NCI-H1105 treated with DMSO at 0.1 percent for 48 hours (cell line): ENCODE data around the gene GPR162.

Experiments
- DNase-seq: peaks from one replicate; lab custom pipeline; 2025; lab: John Stamatoyannopoulos, UW

Gene GPR162

DNA sequence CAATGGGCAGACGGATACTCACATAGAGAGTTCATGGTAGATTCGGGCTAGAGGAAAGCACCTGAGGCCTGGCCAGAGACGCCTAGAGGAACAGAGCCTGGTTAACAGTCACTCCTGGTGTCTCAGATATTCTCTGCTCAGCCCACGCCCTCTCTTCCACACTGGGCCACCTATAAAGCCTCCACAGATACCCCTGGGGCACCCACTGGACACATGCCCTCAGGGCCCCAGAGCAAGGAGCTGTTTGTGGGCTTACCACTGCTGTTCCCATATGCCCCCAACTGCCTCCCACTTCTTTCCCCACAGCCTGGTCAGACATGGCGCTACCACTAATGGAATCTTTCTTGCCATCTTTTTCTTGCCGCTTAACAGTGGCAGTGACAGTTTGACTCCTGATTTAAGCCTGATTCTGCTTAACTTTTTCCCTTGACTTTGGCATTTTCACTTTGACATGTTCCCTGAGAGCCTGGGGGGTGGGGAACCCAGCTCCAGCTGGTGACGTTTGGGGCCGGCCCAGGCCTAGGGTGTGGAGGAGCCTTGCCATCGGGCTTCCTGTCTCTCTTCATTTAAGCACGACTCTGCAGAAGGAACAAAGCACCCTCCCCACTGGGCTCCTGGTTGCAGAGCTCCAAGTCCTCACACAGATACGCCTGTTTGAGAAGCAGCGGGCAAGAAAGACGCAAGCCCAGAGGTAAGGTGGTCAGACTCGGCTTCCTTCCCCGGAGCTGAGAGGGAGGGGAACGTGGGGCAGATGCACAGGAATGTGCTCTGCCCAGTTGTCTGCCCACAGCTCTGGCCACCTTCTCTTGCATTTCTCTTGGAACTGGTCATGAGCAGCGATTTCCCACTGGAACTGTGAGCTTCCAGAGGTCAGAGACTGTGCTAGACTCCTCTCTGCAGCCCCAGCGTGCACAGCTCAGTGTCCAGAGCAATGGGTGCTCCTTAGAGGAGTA lies 32.4 kb upstream of the GPR162 start, which contains the start of gene CD4:
TSS of gene CD4 (plus strand) at position 557 of the 953 bp plus-strand sequence. CDS start 10,611 bp downstream, outside the sequence.
- DNase-seq: no peak

DNA sequence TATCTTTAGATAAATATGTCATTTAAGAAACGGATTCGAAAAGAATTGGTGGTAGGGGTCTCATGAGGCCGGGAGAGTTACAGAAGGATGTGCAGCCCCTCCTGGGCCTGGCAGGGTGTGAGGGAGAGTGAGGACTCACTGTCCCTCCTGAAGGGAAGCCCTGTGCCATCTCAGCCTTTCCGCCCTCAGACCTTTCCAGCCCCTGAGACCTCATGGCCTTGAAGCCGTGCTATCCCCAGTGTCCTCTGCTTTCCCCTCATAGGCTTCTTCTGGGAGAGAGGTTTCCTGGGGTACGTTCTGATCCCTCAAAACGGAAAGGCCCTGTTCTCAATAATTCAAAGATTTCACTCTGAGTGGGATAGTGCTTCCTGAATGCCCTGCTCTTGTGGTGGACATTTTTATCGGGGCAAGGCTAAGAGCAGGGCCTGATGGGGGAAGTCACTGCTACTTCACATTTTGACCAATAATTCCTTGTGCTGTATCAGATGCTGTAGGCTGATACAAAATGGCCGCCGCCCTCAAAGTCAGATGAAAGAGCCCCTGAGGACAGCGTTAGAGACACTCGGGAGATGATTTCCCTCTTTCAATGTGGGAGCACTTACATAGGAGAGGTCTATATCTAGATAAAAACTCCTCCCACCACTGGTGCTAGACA lies 31.0 kb upstream of the GPR162 start:
- DNase-seq: no peak

DNA sequence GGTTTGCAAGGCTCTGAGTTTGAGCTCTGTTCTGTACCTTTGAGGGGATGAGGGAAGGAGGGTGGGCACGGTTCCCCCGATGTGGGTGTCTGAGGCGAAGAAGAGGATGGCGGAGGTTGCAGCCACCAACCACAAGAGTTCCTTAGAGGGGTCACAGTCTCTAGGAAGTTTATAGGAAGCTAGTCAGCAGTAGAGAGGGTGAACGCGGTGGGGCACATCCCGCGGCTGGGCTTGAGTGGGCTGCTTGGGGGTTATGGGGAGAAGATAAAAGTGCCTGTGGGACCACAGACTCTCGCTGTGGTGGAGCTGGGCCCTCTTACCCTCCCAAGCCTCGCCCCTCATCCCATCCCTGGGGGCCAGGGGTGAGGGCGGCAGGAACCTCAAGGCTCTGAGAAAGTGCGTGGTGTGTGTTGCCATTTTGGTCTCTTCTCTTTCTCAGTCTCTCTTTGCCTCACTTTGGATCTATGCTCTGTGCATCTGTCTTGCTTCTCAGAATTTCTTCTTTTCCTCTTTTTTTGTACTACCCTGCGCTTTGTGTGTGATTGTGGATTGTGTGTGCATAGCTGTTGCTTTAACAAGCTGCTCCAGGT lies 29.6 kb upstream of the GPR162 start:
- no peak for DNase-seq

DNA sequence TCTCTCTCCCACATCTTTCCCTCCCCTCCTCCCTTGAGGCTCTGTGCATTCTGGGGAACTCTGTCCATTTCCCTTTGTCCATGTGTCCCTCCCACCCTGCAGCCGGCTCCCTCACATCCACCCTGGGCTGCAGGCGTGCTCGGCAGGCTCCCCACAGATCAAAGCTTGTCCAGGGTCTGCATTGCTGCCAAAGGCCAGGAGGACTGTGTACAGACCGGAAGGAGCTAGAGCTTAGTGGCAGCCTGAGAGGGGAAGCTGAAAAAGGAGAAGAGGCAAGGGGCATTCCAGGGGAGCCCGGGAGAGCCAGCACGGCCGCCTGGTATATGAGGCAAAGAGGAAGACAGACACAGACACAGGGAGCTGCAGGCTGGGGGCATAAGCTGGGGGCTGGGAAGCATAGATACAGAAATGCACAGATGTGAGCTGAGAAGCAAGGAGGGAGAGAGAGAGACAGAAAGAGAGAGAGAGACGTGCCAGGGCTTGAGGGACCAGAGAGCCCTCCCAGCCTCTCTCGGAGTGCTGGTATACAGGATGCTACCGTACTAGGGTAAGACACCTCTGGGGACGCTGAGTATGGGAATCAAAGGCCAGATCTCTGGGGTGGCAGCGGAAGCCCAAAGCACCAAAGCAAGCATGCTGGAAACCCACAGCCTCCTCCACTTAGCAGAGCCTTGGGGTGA lies 29.0 kb upstream of the GPR162 start:
- no peak for DNase-seq

DNA sequence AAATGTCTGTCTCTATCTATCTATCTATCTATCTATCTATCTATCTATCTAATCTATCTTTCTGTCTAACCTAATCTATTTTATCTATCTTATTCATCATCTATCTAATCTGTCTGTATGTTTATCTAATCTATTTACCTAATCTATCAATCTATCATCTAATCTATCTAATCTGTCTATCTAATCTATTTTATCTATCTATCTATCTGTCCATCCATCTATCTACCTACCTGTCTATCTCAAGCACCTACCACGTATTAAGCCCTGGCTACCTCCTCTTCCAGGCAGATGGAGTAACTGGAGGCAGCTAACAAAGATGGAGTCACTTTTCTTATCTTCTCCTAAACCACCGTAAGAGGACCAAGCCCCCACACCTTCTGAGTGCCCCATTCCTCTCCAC lies 26.5 kb upstream of the GPR162 start:
- no peak for DNase-seq

DNA sequence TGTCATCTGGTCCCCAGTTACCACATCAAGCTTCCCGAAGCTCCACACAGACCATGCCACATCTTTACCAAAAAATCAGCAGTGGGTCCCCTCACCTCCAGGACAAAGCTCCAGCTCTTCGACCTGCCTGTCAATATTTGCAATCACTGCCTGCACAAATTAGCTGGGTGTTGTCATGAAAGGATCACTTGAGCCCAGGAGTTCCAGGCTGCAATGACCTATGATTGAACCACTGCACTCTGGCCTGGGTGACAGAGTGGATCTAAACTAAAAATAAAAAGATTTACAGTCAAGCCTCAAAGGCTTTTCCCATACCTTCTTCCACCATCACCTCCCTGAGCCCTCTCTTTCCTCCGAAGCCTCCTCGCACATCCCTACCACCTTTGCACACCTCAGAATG lies 25.0 kb upstream of the GPR162 start:
- DNase-seq: no peak

DNA sequence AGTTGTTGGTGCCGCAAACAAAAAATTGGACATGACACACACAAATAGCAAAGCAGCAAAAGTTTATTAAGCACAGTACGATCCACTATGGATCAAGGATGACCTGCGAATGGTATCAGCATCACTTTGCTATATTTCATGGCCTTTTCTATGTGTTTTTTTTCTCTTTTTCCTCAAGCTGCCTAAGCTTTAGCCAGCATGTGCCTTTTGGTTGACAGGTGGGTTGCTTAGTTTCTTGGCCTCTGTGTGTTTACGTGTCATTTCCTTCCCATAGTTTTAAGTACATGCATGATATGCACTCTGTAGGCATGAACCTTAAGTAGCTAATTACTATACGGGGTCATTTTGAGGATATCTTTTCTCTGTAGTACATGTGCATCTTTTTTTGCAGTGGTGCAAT lies 22.5 kb upstream of the GPR162 start:
- no peak for DNase-seq

DNA sequence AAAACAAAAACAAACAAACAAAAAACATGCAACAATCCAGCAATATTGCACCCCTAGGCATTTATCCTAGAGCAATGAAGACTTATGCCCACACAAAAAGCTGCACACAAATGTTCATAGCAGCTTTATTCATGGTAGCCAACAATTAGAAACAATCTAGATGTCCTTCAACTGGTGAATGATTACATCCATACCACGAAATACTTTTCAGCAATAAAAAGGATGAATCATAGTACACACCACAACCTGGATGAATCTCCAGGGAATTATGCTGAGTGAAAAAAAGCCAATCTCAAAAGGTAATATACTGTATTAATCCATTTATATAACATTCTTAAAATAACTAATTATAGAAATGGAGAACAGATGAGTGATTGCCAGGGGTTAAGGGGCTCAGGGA lies 14.5 kb upstream of the GPR162 start:
- no peak for DNase-seq

DNA sequence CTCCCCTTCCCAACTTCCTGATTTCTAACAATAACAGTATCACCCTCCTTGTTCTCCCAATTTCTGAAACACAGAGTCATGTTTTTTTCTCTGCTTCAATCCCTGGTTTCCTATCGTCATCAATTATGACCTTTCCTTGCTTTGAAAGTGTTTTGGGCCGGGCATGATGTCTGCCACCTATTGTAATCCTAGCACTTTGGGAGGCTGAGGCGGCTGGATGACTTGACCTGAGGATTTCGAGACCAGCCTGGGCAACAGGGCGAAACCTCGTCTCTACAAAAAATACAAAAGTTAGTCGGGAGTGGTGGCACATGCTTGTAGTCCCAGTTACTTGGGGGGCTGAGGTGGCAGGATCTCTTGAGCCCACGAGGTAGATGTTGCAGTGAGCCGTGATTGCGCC lies 12.6 kb upstream of the GPR162 start:
- DNase-seq: no peak

DNA sequence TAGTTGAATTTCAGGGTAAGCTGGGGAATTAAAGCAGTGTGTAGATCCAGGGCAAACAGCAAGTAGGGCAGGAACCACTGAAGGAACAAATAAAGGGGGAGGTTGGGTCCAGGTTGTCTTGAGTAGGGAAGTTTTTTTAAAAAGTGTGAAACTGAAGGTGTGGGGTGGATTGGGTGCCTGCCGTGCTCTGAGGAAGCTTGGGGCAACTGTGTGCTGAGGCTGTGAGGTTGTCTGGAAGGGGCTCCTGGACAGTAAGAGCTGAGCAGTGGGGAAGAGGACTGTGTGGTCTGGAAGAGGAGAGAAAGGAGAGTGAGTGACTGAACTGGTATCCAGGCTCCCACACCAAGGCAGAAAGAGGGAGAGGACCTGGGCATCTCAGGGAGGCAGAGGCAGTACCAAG lies 10.9 kb upstream of the GPR162 start:
- DNase-seq: no peak

DNA sequence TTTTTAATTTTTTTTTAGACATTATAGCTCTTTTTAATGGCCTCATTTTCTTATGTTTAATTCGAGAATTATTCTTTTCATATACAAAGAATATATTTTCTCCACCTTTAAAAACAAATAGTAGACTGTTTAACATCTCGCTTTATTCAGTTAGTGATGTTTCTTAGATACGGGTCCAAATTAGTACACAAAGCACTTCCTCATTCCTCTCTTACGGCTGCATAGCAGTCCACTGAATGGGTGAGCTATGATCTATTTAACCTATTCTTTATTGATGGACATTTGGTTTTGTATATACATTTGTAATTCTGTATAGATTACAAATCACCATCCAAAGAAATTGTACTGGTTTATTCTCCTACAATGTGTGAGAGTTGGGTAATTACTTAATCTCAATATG lies 8.3 kb upstream of the GPR162 start:
- DNase-seq: no peak

DNA sequence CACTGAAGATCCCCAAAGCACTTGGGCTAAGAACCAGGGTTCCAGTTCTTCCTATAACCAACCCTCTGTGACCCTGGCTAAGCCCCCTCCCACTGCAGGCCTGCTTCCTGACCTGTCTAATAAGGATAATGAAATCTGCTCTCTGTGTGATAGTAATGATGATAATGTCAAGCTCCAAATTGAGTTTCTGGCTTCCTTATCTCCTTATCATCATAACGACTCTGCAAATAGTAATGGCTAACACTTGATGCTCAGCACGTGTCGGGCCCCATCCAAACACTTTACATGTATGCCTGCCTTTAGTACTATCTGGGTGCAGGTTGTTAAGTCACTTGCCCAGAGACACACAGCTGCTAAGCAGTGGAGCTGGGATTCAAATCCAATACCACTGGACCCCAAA lies 5.0 kb upstream of the GPR162 start:
- no peak for DNase-seq

DNA sequence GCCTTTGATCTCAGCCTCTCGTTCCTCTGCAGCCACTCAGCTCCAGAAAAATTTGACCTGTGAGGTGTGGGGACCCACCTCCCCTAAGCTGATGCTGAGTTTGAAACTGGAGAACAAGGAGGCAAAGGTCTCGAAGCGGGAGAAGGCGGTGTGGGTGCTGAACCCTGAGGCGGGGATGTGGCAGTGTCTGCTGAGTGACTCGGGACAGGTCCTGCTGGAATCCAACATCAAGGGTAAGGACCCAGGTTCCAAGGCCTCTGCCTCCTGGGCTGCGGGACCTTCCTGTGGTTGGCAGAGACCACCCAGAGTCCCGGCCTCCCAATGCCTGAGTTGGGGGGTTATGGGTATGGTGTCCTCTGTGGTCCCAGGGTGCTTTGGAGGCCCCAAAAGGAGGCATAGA lies 4.5 kb upstream of the GPR162 start:
- DNase-seq: no peak

DNA sequence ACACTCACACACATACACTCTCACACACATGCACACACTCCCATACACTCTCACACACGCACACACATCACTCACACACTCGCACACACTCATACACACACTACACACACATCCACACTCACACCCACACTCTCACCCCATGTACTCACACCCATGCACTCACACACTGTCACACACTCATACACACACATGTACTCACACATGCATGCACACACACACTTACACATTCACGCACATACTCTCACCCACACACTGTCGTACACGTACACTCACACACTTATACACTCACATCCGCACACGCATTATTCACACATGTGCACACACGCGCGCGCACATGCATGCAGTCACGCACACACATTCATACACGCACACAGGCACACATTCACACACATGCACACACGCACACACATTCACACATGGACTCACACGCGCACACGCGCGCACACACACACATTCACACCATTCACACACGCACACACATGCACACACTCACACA lies 3.9 kb upstream of the GPR162 start:
- no peak for DNase-seq

DNA sequence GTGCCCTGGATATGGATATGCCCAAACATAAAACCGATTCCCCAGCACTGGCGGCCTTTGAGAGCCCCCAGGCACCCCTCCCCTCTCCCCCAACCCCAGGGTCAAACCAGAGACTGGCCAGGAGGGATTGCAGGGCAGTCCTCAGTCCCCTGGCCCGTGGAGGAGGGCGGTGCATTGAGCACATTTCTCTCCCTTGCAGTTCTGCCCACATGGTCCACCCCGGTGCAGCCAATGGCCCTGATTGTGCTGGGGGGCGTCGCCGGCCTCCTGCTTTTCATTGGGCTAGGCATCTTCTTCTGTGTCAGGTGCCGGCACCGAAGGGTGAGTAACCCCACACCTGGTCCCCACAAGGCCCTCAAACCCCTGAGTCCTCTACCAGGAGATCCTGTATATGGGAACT lies 3.4 kb upstream of the GPR162 start:
- no peak for DNase-seq

DNA sequence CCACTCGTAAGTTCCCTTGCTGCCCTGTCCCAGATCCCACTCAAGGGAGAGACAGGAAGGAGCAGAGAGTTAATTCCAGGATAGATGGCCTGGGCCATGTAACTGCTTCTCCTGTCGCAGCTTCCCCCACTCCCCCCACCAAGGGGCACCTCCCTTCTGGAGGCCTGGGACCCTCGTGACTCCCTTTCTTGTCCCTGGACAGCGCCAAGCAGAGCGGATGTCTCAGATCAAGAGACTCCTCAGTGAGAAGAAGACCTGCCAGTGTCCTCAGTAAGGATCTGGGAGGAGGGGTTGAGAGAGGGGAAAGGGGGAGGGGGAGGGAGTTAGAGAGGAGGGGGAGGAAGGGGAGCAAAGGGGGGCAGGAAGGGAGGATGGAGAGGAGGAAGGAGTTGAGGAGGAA lies 3.0 kb upstream of the GPR162 start:
- DNase-seq: no peak

DNA sequence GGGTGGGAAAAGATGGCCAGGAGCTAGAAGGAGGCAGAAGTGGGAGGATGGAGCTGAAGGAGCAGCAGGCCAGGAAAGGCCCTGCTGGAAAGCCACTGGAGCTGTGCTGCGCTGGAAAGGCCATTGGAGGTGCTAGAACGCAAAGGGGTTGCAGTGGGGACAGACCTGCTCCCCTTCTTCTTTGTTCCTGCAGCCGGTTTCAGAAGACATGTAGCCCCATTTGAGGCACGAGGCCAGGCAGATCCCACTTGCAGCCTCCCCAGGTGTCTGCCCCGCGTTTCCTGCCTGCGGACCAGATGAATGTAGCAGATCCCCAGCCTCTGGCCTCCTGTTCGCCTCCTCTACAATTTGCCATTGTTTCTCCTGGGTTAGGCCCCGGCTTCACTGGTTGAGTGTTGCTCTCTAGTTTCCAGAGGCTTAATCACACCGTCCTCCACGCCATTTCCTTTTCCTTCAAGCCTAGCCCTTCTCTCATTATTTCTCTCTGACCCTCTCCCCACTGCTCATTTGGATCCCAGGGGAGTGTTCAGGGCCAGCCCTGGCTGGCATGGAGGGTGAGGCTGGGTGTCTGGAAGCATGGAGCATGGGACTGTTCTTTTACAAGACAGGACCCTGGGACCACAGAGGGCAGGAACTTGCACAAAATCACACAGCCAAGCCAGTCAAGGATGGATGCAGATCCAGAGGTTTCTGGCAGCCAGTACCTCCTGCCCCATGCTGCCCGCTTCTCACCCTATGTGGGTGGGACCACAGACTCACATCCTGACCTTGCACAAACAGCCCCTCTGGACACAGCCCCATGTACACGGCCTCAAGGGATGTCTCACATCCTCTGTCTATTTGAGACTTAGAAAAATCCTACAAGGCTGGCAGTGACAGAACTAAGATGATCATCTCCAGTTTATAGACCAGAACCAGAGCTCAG lies 2.3 kb upstream of the GPR162 start:
- no peak for DNase-seq

DNA sequence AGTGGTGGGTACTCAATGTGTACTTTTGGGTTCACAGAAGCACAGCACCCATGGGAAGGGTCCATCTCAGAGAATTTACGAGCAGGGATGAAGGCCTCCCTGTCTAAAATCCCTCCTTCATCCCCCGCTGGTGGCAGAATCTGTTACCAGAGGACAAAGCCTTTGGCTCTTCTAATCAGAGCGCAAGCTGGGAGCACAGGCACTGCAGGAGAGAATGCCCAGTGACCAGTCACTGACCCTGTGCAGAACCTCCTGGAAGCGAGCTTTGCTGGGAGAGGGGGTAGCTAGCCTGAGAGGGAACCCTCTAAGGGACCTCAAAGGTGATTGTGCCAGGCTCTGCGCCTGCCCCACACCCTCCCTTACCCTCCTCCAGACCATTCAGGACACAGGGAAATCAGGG lies 1.5 kb upstream of the GPR162 start:
- DNase-seq: no peak

DNA sequence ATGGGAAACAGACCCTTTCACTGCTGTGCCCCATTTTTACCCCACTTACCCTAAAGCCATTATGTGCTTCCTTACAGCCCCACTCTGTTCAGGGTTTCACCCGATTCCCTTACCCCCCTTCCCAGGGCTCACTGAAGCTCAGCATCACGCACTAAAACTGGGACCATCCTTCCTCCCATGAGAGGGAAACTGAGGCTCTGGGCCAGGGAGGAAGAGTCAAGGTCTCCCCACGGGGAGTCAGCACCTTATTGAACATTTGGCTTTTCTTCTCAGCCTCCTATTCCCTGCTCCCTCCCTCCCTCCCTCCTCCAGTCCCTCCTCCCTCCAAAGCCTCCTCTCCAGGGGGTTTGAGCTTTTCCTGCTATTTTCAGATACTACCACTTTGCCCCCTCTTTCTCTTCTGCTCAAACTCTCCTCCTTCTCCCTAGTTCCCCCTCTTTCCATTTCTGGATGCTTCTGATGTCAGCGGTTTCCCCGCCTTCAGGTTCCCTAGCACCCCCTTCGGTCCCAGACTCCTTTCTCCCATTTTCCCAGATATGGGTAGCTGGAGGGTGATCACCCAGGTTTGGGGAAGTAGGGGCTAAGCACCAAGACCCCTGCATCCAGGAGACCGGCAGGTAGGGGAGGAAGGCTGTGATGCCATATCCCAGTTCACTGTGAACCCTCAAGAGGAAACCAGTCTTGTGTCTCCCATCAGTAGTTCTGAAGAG lies 960 bp downstream of the GPR162 start:
- DNase-seq: no peak
